ENCODE data around the gene HLCS.
A peak's percentile ranks its signal among the peaks of the same experiment; 100 is the strongest.

GRCh38 chr21:37000381-37000780 is 33.9 kb upstream of the HLCS start:
- TF ChIP-seq CTCF (IDR thresholded peaks at IDR 0.05 in 2 of 3, conservative IDR thresholded peaks at IDR 0.05 in 1 of 3; ENCODE audit: control insufficient read depth in 2 of 3, extremely low read depth in 1 of 3, insufficient read depth in 1 of 3, low read depth in 3 of 3, low read length in 3 of 3) (0 out of 6 replicates have a peak, but pooled peaks of 1 of the 3 experiments have one; percentile 8), FOS (IDR thresholded peaks at IDR 0.05; ENCODE audit: borderline replicate concordance, extremely low read depth, insufficient read length) (no peak), ZNF274 (IDR thresholded peaks at IDR 0.05; ENCODE audit: insufficient read depth, insufficient read length) (no peak), POLR2AphosphoS2 (IDR thresholded peaks at IDR 0.05; ENCODE audit: low read depth, low read length) (no peak), JUND (IDR thresholded peaks at IDR 0.05; ENCODE audit: low read depth, low read length) (no peak), RCOR1 (conservative IDR thresholded peaks at IDR 0.05; ENCODE audit: low read depth, low read length) (no peak), EZH2 (IDR thresholded peaks at IDR 0.05; ENCODE audit: borderline replicate concordance, control insufficient read depth, low read depth, low read length) (no peak), PAX8 (IDR thresholded peaks at IDR 0.05) (no peak)

Measured in GM12878 (cell line).